H1 (cell line): ENCODE results near the gene MAP6. TPM values are rescaled to one million over a fixed set of nuclear protein-coding genes. Genes with fewer than 3 reads are reported as not detected.

Experiments
- CTCF ChIA-PET: fragments of 300-600 bp; sonication (Branson Sonifier 250); formaldehyde crosslinking; loops from one replicate; lab custom pipeline; 2021; ENCODE audit not compliant: partially characterized antibody; lab: Charles Lee
- POLR2A ChIA-PET: fragments of 300-600 bp; sonication (Branson Sonifier 250); formaldehyde crosslinking; loops from one replicate; lab custom pipeline; 2021; ENCODE audit warnings: inconsistent platforms; ENCODE audit not compliant: partially characterized antibody; lab: Charles Lee
- DNase-seq, 2 experiments: peaks; one replicate each; pipeline versions ENCODE4 v3.0.0 to v3.0.0-alpha.2; 2010 to 2022; ENCODE audit warnings: low spot score in 2 of 2, low read depth in 1 of 2, mixed read lengths in 1 of 2
- FAIRE-seq: peaks from 2 replicates; lab custom pipeline; 2011; peaks lifted over from hg19 to GRCh38; lab: Jason Lieb, UNC
- H2AFZ ChIP-seq: 2 replicates; pipeline ENCODE4 v1.8.1; 2012; ENCODE audit warnings: low read length, inconsistent platforms
- H2AK5ac ChIP-seq: 2 replicates; pipeline ENCODE4 v1.6.1; 2013; ENCODE audit warnings: low read depth, low read length
- H2BK120ac ChIP-seq: replicated peaks from 2 replicates; pipeline ENCODE3; 2013; ENCODE audit warnings: low read depth, low read length, inconsistent platforms
- H2BK12ac ChIP-seq: 2 replicates; pipeline ENCODE4 v1.6.1; 2013; ENCODE audit warnings: low read depth, low read length
- H2BK15ac ChIP-seq: 2 replicates; pipeline ENCODE4 v1.6.1; 2013; ENCODE audit warnings: low read length
- H2BK20ac ChIP-seq: 2 replicates; pipeline ENCODE4 v1.6.1; 2013; ENCODE audit warnings: low read length
- H2BK5ac ChIP-seq: 2 replicates; pipeline ENCODE4 v1.6.1; 2013; ENCODE audit warnings: low read depth, low read length
- H3K14ac ChIP-seq: 2 replicates; pipeline ENCODE4 v1.6.1; 2013; ENCODE audit warnings: inconsistent platforms; ENCODE audit not compliant: insufficient read length
- H3K18ac ChIP-seq: 2 replicates; pipeline ENCODE4 v1.6.1; 2013; ENCODE audit warnings: low read length; ENCODE audit errors: extremely low read depth
- H3K23ac ChIP-seq: 2 replicates; pipeline ENCODE4 v1.6.1; 2013; ENCODE audit warnings: inconsistent platforms; ENCODE audit not compliant: insufficient read length
- H3K23me2 ChIP-seq: 2 replicates; pipeline ENCODE4 v1.6.1; 2013; ENCODE audit warnings: low read depth, low read length
- H3K27ac ChIP-seq: 2 replicates; pipeline ENCODE4 v1.6.1; 2011; ENCODE audit warnings: low read depth, low read length, inconsistent platforms
- H3K27me3 ChIP-seq, 4 experiments: replicated peaks in 1 of 4; 1 replicate in 1 of 4; 2 replicates in 3 of 4; pipeline versions ENCODE4 v1.6.1 to v1.8.1; 2011 to 2013; ENCODE audit warnings: low read length in 3 of 4, mild to moderate bottlenecking in 3 of 4, inconsistent platforms in 2 of 4, mixed read lengths in 2 of 4, moderate library complexity in 1 of 4; ENCODE audit not compliant: control insufficient read depth in 3 of 4, insufficient read depth in 3 of 4; ENCODE audit errors: extremely low read depth in 1 of 4
- H3K36me3 ChIP-seq, 4 experiments: 2 replicates each; pipeline versions ENCODE4 v1.6.1 to v1.8.1; 2011 to 2013; ENCODE audit warnings: mild to moderate bottlenecking in 4 of 4, low read length in 3 of 4, moderate library complexity in 2 of 4, control low read depth in 1 of 4, inconsistent platforms in 1 of 4; ENCODE audit not compliant: insufficient read depth in 4 of 4, control insufficient read depth in 2 of 4
- H3K4ac ChIP-seq: replicated peaks from 2 replicates; pipeline ENCODE3; 2013; ENCODE audit warnings: low read length, low read depth, mixed read lengths, inconsistent platforms; ENCODE audit not compliant: insufficient read length
- H3K4me1 ChIP-seq, 4 experiments: replicated peaks in 1 of 4; 1 replicate in 1 of 4; 2 replicates in 3 of 4; pipeline versions ENCODE4 v1.6.1 to v1.8.1; 2011 to 2013; ENCODE audit warnings: low read length in 3 of 4, inconsistent platforms in 2 of 4, mixed read lengths in 1 of 4; ENCODE audit not compliant: insufficient read depth in 4 of 4, control insufficient read depth in 3 of 4
- H3K4me2 ChIP-seq, 2 experiments: 2 replicates each; pipeline versions ENCODE4 v1.6.1 to v1.8.1; 2011 to 2013; ENCODE audit warnings: low read depth in 2 of 2, low read length in 2 of 2, control low read depth in 1 of 2, inconsistent platforms in 1 of 2, mild to moderate bottlenecking in 1 of 2; ENCODE audit not compliant: insufficient read depth in 1 of 2
- H3K4me3 ChIP-seq, 4 experiments: fragments of 200-600, 300-600 bp in 1 of 4; sonication (generic), shearing (Covaris generic), sonication (Bioruptor Twin) in 1 of 4; 2 replicates each; pipeline versions ENCODE4 v1.5.1 to v1.8.1; 2011 to 2016; ENCODE audit warnings: low read length in 4 of 4, low read depth in 3 of 4, control low read depth in 2 of 4, inconsistent platforms in 2 of 4, mild to moderate bottlenecking in 2 of 4, mixed read lengths in 1 of 4, moderate library complexity in 1 of 4; ENCODE audit not compliant: insufficient read depth in 2 of 4; ENCODE audit errors: extremely low read depth in 1 of 4
- H3K56ac ChIP-seq: replicated peaks from 2 replicates; pipeline ENCODE3; 2013; ENCODE audit warnings: low read depth, mild to moderate bottlenecking, mixed read lengths, low read length, inconsistent platforms; ENCODE audit not compliant: insufficient read length
- H3K79me1 ChIP-seq: 2 replicates; pipeline ENCODE4 v1.6.1; 2013; ENCODE audit warnings: low read depth, low read length, control low read depth
- H3K79me2 ChIP-seq, 2 experiments: 2 replicates each; pipeline versions ENCODE4 v1.6.1 to v1.8.1; 2012 to 2013; ENCODE audit warnings: low read length in 2 of 2, mild to moderate bottlenecking in 2 of 2, inconsistent platforms in 1 of 2; ENCODE audit not compliant: insufficient read depth in 2 of 2, control insufficient read depth in 1 of 2
- H3K9ac ChIP-seq, 4 experiments: replicated peaks in 1 of 4; 1 replicate in 1 of 4; 2 replicates in 3 of 4; pipeline versions ENCODE4 v1.6.1 to v1.8.1; 2011 to 2013; ENCODE audit warnings: low read depth in 3 of 4, low read length in 3 of 4, control low read depth in 2 of 4, mild to moderate bottlenecking in 2 of 4, moderate library complexity in 2 of 4, inconsistent platforms in 1 of 4; ENCODE audit errors: extremely low read depth in 1 of 4
- H3K9me3 ChIP-seq, 2 experiments: 2 replicates each; pipeline versions ENCODE4 v1.6.1 to v1.8.1; 2012 to 2013; ENCODE audit warnings: mild to moderate bottlenecking in 2 of 2, moderate library complexity in 2 of 2, control low read depth in 1 of 2, inconsistent platforms in 1 of 2, low read depth in 1 of 2, low read length in 1 of 2, mixed read lengths in 1 of 2; ENCODE audit not compliant: insufficient read depth in 2 of 2
- H4K20me1 ChIP-seq, 2 experiments: replicated peaks in 1 of 2; 2 replicates each; pipeline versions ENCODE3 to v1.8.1; 2011 to 2013; ENCODE audit warnings: inconsistent platforms in 2 of 2, low read length in 2 of 2, mild to moderate bottlenecking in 1 of 2; ENCODE audit not compliant: insufficient read depth in 2 of 2, control insufficient read depth in 1 of 2
- H4K5ac ChIP-seq: 2 replicates; pipeline ENCODE4 v1.6.1; 2013; ENCODE audit warnings: low read length, low read depth, mixed read lengths, inconsistent platforms; ENCODE audit not compliant: insufficient read length
- H4K8ac ChIP-seq: 2 replicates; pipeline ENCODE4 v1.8.0; 2013; ENCODE audit warnings: mild to moderate bottlenecking, moderate library complexity, low read length, inconsistent platforms; ENCODE audit not compliant: insufficient read depth; ENCODE audit errors: extremely low read depth
- H4K91ac ChIP-seq: replicated peaks from 2 replicates; pipeline ENCODE3; 2013; ENCODE audit warnings: low read length, mixed read lengths, inconsistent platforms; ENCODE audit not compliant: insufficient read length
- ASH2L ChIP-seq: fragments of 200-600, 300-600 bp; sonication (generic); IDR thresholded peaks from one replicate; pipeline ENCODE4 v1.7.1; 2017; ENCODE audit warnings: low read length
- KDM1A ChIP-seq: fragments of 200-600, 300-600 bp; sonication (generic); IDR thresholded peaks from 2 replicates; pipeline ENCODE4 v1.7.1; 2016; ENCODE audit warnings: mild to moderate bottlenecking, low read length, borderline replicate concordance
- KDM4A ChIP-seq: IDR thresholded peaks from one replicate; pipeline ENCODE4 v1.7.1; 2012; ENCODE audit warnings: low read depth, mild to moderate bottlenecking, moderate library complexity, low read length, inconsistent platforms; ENCODE audit not compliant: severe bottlenecking
- TAF1 ChIP-seq: IDR thresholded peaks from 2 replicates; pipeline ENCODE4 v1.6.1; 2011; ENCODE audit warnings: mild to moderate bottlenecking, low read depth, low read length
- TCF12 ChIP-seq: IDR thresholded peaks from 2 replicates; pipeline ENCODE4 v1.6.1; 2011; ENCODE audit warnings: low read depth, mild to moderate bottlenecking, low read length
- WGBS, 2 experiments: shearing (Covaris generic) in 1 of 2; methylation state at CpG; one replicate each; pipeline versions ENCODE4 v1.1.6 to v1.1.7; 2013 to 2015; ENCODE audit warnings: low lambda C conversion rate in 2 of 2, mixed read lengths in 2 of 2, inconsistent platforms in 1 of 2, low coverage in 1 of 2, missing lambda C conversion rate in 1 of 2; ENCODE audit not compliant: insufficient replicate concordance in 2 of 2, insufficient coverage in 1 of 2, insufficient read length in 1 of 2; ENCODE audit errors: extremely low coverage in 1 of 2, missing lambda C conversion rate in 1 of 2; 5-methylcytosine and 5-hydroxymethylcytosine counted together
- polyA plus RNA-seq, 7 experiments: library from polyadenylated mRNA; depleted of rRNA in 3 of 7; stranded (reverse) in 5 of 7; unstranded in 2 of 7; fragments of >200 nt in 5 of 7; fragments of 200-250 nt in 2 of 7; gene quantifications; 1 replicate in 5 of 7; 2 replicates in 1 of 7; 4 replicates in 1 of 7; pipeline versions ENCODE4 v1.2.1 to v1.2.3, GENCODE V29; 2011 to 2013; ENCODE audit warnings: missing spikeins in 2 of 7, mixed read lengths in 2 of 7
- total RNA-seq: library from RNA; stranded (reverse); fragmentation: NEBNext Ultra II Directional; extraction: Animal tissue kit (Norgen Biotek cat#: 25700); gene quantifications from 2 replicates; pipeline ENCODE4 v1.2.1, GENCODE V29; 2021
- TF ChIP-seq, protein P1 (sequence below): IDR thresholded peaks from 2 replicates; pipeline ENCODE4 v1.6.1; 2012; ENCODE audit warnings: low read length, inconsistent platforms
- TF ChIP-seq, protein P2 (sequence below), 3 experiments: IDR thresholded peaks; 1 replicate in 2 of 3; 2 replicates in 1 of 3; pipeline versions ENCODE4 v1.5.1 to v1.6.1; 2011; ENCODE audit warnings: low read length in 3 of 3, mild to moderate bottlenecking in 3 of 3, inconsistent platforms in 2 of 3, low read depth in 1 of 3, moderate library complexity in 1 of 3; ENCODE audit not compliant: insufficient read depth in 1 of 3; ENCODE audit errors: control extremely low read depth in 1 of 3

MAP6 gene
- total and polyA plus RNA-seq, 2 of the 8 experiments (the other 6 are each of a cell fraction or from before 2014, with no cell fraction given) = 0.54 to 0.89 TPM

DNA sequence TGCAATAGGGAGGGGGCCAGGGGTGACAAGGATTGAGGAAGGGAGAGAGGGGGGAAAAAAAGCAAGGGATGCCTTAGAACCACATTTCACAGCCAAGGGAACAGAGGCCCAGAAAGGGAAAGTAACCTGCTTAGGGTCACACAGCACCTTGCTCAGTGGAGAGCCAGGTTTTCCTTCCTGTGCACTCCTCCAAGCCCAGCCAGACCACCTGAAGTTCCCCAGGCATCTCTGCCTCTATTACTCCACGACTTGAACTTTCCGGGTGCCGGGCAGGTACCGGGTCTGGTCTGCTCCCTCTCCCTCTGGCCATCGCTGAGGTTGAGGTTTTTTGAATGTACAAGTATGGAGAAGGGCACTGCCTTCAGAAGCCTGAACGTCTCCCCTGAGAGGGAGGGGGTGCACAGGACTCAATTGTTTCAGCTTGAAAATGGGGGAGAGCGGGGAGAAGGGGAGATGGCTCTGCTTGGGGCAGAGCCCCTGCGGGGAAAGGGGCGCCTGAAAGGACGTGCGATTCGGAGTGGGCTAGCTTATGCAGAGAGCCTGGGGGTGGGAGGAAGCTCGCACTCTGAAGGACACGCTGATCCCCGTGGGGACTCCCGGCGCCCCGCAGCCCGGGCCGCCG lies 107.3 kb downstream of the MAP6 start:
- WGBS, 2 experiments = 4% methylated on average over 19 of the region's 21 CpGs; no CpG with 5 or more reads in 1 of the 2 experiments
- Histone ChIP-seq H4K8ac (no peak overlapping the region), H3K56ac (peak overlapping the region; percentile 20), H2BK12ac (no peak overlapping the region; the same call in 1 of the 2 replicates), H2BK15ac (no peak overlapping the region; the same call in 1 of the 2 replicates), H3K27ac (peak overlapping the region; percentile 95; the same call in 1 of the 2 replicates), H3K27me3 (no peaks in the 10 kb centered on the region), H3K4me3 (peak overlapping the region; percentile 62 to 93 (median 84)), H3K4me1 (peaks cover 10 to 57% (median 39%) of the 10 kb centered on the region in 4 experiments), H3K18ac (peak overlapping the region; percentile 98), H2BK120ac (peak overlapping the region; percentile 54), H3K9me3 (no peaks in the 10 kb centered on the region), H3K4ac (peak overlapping the region; percentile 4), H2AFZ (no peak overlapping the region), H3K79me2 (peaks cover 11 to 48% of the 10 kb centered on the region in 2 experiments), H3K36me3 (peaks cover under 1 to 8% (median 4%) of the 10 kb centered on the region in 4 experiments; a peak in 7 of 8 replicates), H3K79me1 (peaks cover 8% of the 10 kb centered on the region; the same call in 1 of the 2 replicates), H4K20me1 (peaks cover 4 to 13% of the 10 kb centered on the region in 2 experiments), H3K9ac (peak overlapping the region in 2 of 4 experiments; percentile 33 to 38; a peak in 4 of 7 replicates), H2BK5ac (peak overlapping the region; percentile 79; the same call in 1 of the 2 replicates), H2AK5ac (no peak overlapping the region), H3K4me2 (peak overlapping the region; percentile 82 to 95), H3K23me2 (peaks cover 12% of the 10 kb centered on the region), H3K23ac (no peak overlapping the region), H3K14ac (no peak overlapping the region), H2BK20ac (peak overlapping the region; percentile 62; the same call in 1 of the 2 replicates), H4K91ac (peak overlapping the region; percentile 45), H4K5ac (peak overlapping the region; percentile 79)
- CTCF ChIA-PET = interaction anchor here (0.9 to 16.9 kb wide), 9 partner anchors 9 to 116 kb away, joined by 3 to 344 read pairs (median 7); no protein-coding TSS in a partner anchor
- POLR2A ChIA-PET = interaction anchor here (0.7 to 35.1 kb wide), 14 partner anchors 2 to 161 kb away, joined by 3 to 1120 read pairs (median 6); partner anchors contain the start of genes MOGAT2 and SERPINH1
- DNase-seq (no peak), FAIRE-seq (no peak)
- peak; percentile 17 for TF ChIP-seq KDM4A
- no peak for TF ChIP-seq TAF1
- peak; percentile 91; the same call in 1 of the 2 replicates for TF ChIP-seq KDM1A
- no peak for TF ChIP-seq TCF12
- peak; percentile 83 for TF ChIP-seq ASH2L
- TF ChIP-seq, protein P1, sequence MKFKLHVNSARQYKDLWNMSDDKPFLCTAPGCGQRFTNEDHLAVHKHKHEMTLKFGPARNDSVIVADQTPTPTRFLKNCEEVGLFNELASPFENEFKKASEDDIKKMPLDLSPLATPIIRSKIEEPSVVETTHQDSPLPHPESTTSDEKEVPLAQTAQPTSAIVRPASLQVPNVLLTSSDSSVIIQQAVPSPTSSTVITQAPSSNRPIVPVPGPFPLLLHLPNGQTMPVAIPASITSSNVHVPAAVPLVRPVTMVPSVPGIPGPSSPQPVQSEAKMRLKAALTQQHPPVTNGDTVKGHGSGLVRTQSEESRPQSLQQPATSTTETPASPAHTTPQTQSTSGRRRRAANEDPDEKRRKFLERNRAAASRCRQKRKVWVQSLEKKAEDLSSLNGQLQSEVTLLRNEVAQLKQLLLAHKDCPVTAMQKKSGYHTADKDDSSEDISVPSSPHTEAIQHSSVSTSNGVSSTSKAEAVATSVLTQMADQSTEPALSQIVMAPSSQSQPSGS = no peak
- TF ChIP-seq, protein P2, sequence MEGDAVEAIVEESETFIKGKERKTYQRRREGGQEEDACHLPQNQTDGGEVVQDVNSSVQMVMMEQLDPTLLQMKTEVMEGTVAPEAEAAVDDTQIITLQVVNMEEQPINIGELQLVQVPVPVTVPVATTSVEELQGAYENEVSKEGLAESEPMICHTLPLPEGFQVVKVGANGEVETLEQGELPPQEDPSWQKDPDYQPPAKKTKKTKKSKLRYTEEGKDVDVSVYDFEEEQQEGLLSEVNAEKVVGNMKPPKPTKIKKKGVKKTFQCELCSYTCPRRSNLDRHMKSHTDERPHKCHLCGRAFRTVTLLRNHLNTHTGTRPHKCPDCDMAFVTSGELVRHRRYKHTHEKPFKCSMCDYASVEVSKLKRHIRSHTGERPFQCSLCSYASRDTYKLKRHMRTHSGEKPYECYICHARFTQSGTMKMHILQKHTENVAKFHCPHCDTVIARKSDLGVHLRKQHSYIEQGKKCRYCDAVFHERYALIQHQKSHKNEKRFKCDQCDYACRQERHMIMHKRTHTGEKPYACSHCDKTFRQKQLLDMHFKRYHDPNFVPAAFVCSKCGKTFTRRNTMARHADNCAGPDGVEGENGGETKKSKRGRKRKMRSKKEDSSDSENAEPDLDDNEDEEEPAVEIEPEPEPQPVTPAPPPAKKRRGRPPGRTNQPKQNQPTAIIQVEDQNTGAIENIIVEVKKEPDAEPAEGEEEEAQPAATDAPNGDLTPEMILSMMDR (IDR thresholded peaks at IDR 0.05; ENCODE audit: control extremely low read depth in 1 of 3, insufficient read depth in 1 of 3, low read depth in 1 of 3, low read length in 3 of 3) = no peak
